ENCODE data around the gene UROC1. TPM values are rescaled to one million over a fixed set of nuclear protein-coding genes. Genes with fewer than 3 reads are reported as not detected.

The UROC1 gene
- total RNA-seq, 4 donors from 2014 or later: not detected

- WGBS, 2 donors: 0 to 1% methylated on average over 8 to 31 of the region's 112 CpGs
- H3K36me3 ChIP-seq: peaks cover 0 to 16% (median 0%) of the 10 kb centered on the region in 3 donors
- peaks cover 0 to 51% (median 37%) of the 10 kb centered on the region in 4 donors for H3K4me1 ChIP-seq
Measured at GRCh38 chr3:126475413-126476114, 42.0 kb downstream of the UROC1 start, which contains the start of gene ZXDC. ZXDC (minus strand) TSS chr3:126475891; CDS start chr3:126475865, 26 bp downstream.

GRCh38 chr3:126474498-126475412 lies 42.8 kb downstream of the UROC1 start:
- Histone ChIP-seq H3K9me3 (no peaks in the 10 kb centered on the region), H3K4me1 (peaks cover 0 to 51% (median 37%) of the 10 kb centered on the region in 4 donors), H3K27ac (peak overlapping the region; percentile 88 to 98 (median 92)), H3K27me3 (no peaks in the 10 kb centered on the region), H3K4me3 (peak overlapping the region; percentile 64 to 90 (median 87)), H3K36me3 (peaks cover 0 to 24% (median 3%) of the 10 kb centered on the region in 3 donors)
- 8 to 14% methylated on average over 52 to 57 of the region's 72 CpGs for WGBS, 2 donors
- DNase-seq (ENCODE audit: low spot score in 2 of 2): no peak
- peak in 1 of 2 donors; percentile 11 for TF ChIP-seq EP300 (IDR thresholded peaks at IDR 0.05)
- no peak for TF ChIP-seq POLR2A (IDR thresholded peaks at IDR 0.05)

More at GRCh38 chr3:126475413-126476114, 42.0 kb downstream of the UROC1 start, which contains the start of gene ZXDC:
- Histone ChIP-seq H3K27me3 (no peaks in the 10 kb centered on the region), H3K9me3 (no peaks in the 10 kb centered on the region), H3K27ac (peak within 1 kb of the TSS; percentile 88 to 98 (median 96)), H3K4me3 (peak within 1 kb of the TSS; percentile 65 to 90 (median 87))
- DNase-seq (ENCODE audit: low spot score in 2 of 2): peak; percentile 78 to 90
- TF ChIP-seq CTCF (IDR thresholded peaks at IDR 0.05): peak; percentile 30 to 72 (median 56)
- peak; percentile 90 to 92 for TF ChIP-seq POLR2A (IDR thresholded peaks at IDR 0.05)
- TF ChIP-seq EP300 (IDR thresholded peaks at IDR 0.05): peak in 1 of 2 donors; percentile 36

GRCh38 chr3:126473292-126474168 lies 44.0 kb downstream of the UROC1 start:
- no peak for DNase-seq (ENCODE audit: low spot score in 2 of 2)

GRCh38 chr3:126472277-126473006 lies 45.1 kb downstream of the UROC1 start:
- H3K4me3 ChIP-seq: peak overlapping the region in 2 of 4 donors; percentile 0 to 90
- peak in 1 of 2 donors; percentile 8 for TF ChIP-seq POLR2A (IDR thresholded peaks at IDR 0.05)
- peak in 1 of 2 donors; percentile 92 for TF ChIP-seq EP300 (IDR thresholded peaks at IDR 0.05)
- TF ChIP-seq CTCF (IDR thresholded peaks at IDR 0.05): peak in 1 of 5 experiments; percentile 9
- H3K36me3 ChIP-seq: peaks cover 0 to 47% (median 12%) of the 10 kb centered on the region in 3 donors
- H3K4me1 ChIP-seq: peaks cover 0 to 62% (median 37%) of the 10 kb centered on the region in 4 donors
- H3K27ac ChIP-seq: peak overlapping the region in 2 of 4 donors; percentile 34 to 98
- WGBS, 2 donors: 17 to 29% methylated on average over 8 of the region's 8 CpGs
- no peaks in the 10 kb centered on the region for H3K27me3 ChIP-seq
- DNase-seq (ENCODE audit: low spot score in 2 of 2): peak; percentile 63 to 78
- H3K9me3 ChIP-seq: no peaks in the 10 kb centered on the region

More at GRCh38 chr3:126473292-126474168, 44.0 kb downstream of the UROC1 start:
- TF ChIP-seq POLR2A (IDR thresholded peaks at IDR 0.05) (no peak), EP300 (IDR thresholded peaks at IDR 0.05) (no peak), CTCF (IDR thresholded peaks at IDR 0.05) (no peak)
- H3K4me1 ChIP-seq: peaks cover 0 to 56% (median 37%) of the 10 kb centered on the region in 4 donors
- H3K27me3 ChIP-seq: no peaks in the 10 kb centered on the region
- no peaks in the 10 kb centered on the region for H3K9me3 ChIP-seq
- peak overlapping the region in 2 of 4 donors; percentile 34 to 98 for H3K27ac ChIP-seq
- 64 to 67% methylated on average over 14 of the region's 14 CpGs for WGBS, 2 donors
- peak overlapping the region in 3 of 4 donors; percentile 0 to 90 (median 90) for H3K4me3 ChIP-seq
- peaks cover 0 to 36% (median 10%) of the 10 kb centered on the region in 3 donors for H3K36me3 ChIP-seq
